Naive thymus-derived CD4-positive, alpha-beta T cell (primary cell): ENCODE data around the gene TM6SF1. TPM values are rescaled to one million over a fixed set of nuclear protein-coding genes. Genes with fewer than 3 reads are reported as not detected.

Source experiments
- ATAC-seq: fragments of 150-1000 bp; cut with Tn5 transposase; 2 replicates; pipeline ENCODE4 v1.10.0; 2021; ENCODE audit warnings: mild to moderate bottlenecking, moderate library complexity
- CTCF ChIA-PET: fragments of 350-600 bp; sonication (Branson Sonifier 250); formaldehyde crosslinking; loops from one replicate; lab custom pipeline; 2021; ENCODE audit warnings: antibody characterized with exemption; lab: Charles Lee
- POLR2A ChIA-PET: fragments of 350-600 bp; sonication (Branson Sonifier 250); formaldehyde crosslinking; loops from one replicate; lab custom pipeline; 2021; ENCODE audit warnings: antibody characterized with exemption, inconsistent platforms; lab: Charles Lee
- DNase-seq, 9 donors: peaks; one replicate each; pipeline versions ENCODE4 v3.0.0 to v3.0.0-alpha.2; 2020 to 2022; ENCODE audit warnings: mixed read lengths in 1 of 9
- H3K27ac ChIP-seq: one replicate; pipeline ENCODE4 v1.7.0; 2013; ENCODE audit warnings: mild to moderate bottlenecking, low read depth, low read length, moderate library complexity
- H3K27me3 ChIP-seq, 2 donors: one replicate each; pipeline ENCODE4 v1.7.0; 2013; ENCODE audit warnings: low read length in 2 of 2, mild to moderate bottlenecking in 2 of 2, moderate library complexity in 2 of 2; ENCODE audit not compliant: control insufficient read depth in 2 of 2, insufficient read depth in 2 of 2
- H3K36me3 ChIP-seq, 3 experiments: 1 replicate in 2 of 3; 2 replicates in 1 of 3; pipeline ENCODE4 v1.7.0; 2013; ENCODE audit warnings: low read length in 3 of 3, mild to moderate bottlenecking in 3 of 3, moderate library complexity in 1 of 3; ENCODE audit not compliant: insufficient read depth in 3 of 3, control insufficient read depth in 2 of 3
- H3K4me1 ChIP-seq, 2 donors: one replicate each; pipeline ENCODE4 v1.7.0; 2013; ENCODE audit warnings: low read length in 2 of 2, mild to moderate bottlenecking in 2 of 2, moderate library complexity in 1 of 2; ENCODE audit not compliant: control insufficient read depth in 2 of 2, insufficient read depth in 2 of 2
- H3K4me3 ChIP-seq: 2 replicates; pipeline ENCODE4 v1.7.0; 2013; ENCODE audit warnings: mild to moderate bottlenecking, low read length
- H3K9me3 ChIP-seq, 3 experiments: 1 replicate in 2 of 3; 2 replicates in 1 of 3; pipeline ENCODE4 v1.7.0; 2013; ENCODE audit warnings: low read length in 3 of 3; ENCODE audit not compliant: control insufficient read depth in 2 of 3
- H3K27ac Mint-ChIP-seq, 9 donors: one replicate each; pipeline ENCODE4 v1.8.0; 2020 to 2022; ENCODE audit warnings: mixed read lengths in 9 of 9, mild to moderate bottlenecking in 8 of 9, moderate library complexity in 5 of 9, inconsistent platforms in 2 of 9
- H3K27me3 Mint-ChIP-seq, 5 donors: one replicate each; pipeline ENCODE4 v1.8.0; 2021 to 2022; ENCODE audit warnings: mixed read lengths in 5 of 5, mild to moderate bottlenecking in 1 of 5
- H3K36me3 Mint-ChIP-seq, 5 donors: one replicate each; pipeline ENCODE4 v1.8.0; 2020 to 2022; ENCODE audit warnings: mixed read lengths in 5 of 5, mild to moderate bottlenecking in 3 of 5, inconsistent platforms in 1 of 5
- H3K4me1 Mint-ChIP-seq, 7 donors: one replicate each; pipeline ENCODE4 v1.8.0; 2020 to 2022; ENCODE audit warnings: mixed read lengths in 7 of 7, mild to moderate bottlenecking in 3 of 7, inconsistent platforms in 1 of 7
- H3K4me3 Mint-ChIP-seq, 10 donors: one replicate each; pipeline ENCODE4 v1.8.0; 2020 to 2022; ENCODE audit warnings: mild to moderate bottlenecking in 10 of 10, mixed read lengths in 10 of 10, moderate library complexity in 6 of 10, inconsistent platforms in 2 of 10
- H3K9me3 Mint-ChIP-seq, 11 donors: one replicate each; pipeline ENCODE4 v1.8.0; 2020 to 2022; ENCODE audit warnings: mixed read lengths in 11 of 11, mild to moderate bottlenecking in 4 of 11, inconsistent platforms in 1 of 11, moderate library complexity in 1 of 11
- intact Hi-C, 2 donors: fragments of 100-400 bp; cut with micrococcal nuclease; formaldehyde crosslinking; loops; one replicate each; pipeline ENCODE4 v1.15.1; 2023
- polyA plus RNA-seq, 2 donors: library from polyadenylated mRNA; unstranded; fragments of 300-500 nt; fragmentation: Illumina TruSeq; gene quantifications; one replicate each; pipeline ENCODE4 v1.2.3, GENCODE V29; 2021
- total RNA-seq, 6 experiments: library from RNA in 5 of 6; stranded (reverse) in 5 of 6; gene quantifications; 1 replicate in 5 of 6; 2 replicates in 1 of 6; pipeline ENCODE4 v1.2.3 and lab custom pipeline; 2021 to 2026

Gene TM6SF1
- total and polyA plus RNA-seq, 7 experiments from 2014 or later, result 0.33 to 10.1 (median 1.0) TPM; not detected in 1

DNA sequence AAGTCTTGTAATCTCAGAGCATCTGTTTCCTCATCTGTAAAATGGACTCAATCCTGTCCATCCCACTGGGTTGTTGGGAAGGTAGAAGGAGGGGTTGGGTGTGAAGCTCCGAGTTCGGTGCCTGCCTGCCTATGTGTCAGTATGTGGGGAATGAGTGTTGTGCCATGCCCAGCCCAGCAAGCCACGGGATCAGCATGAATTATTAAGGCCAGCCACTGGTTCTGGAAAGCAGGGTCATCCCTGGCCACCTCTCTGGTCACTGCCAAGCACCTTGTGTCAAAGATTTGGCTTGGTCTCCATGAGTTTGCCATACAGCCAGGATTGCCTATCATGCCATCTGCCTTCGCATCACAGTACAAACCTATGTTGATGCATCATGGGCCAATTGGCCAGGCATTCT lies 11.5 kb downstream of the TM6SF1 start:
- no peaks in the 10 kb centered on the region for H3K27me3 ChIP-seq
- Mint-ChIP-seq H3K27ac (no peak overlapping the region), H3K4me1 (no peaks in the 10 kb centered on the region), H3K9me3 (no peaks in the 10 kb centered on the region), H3K36me3 (peaks cover 0 to 28% (median 0%) of the 10 kb centered on the region in 5 donors), H3K27me3 (no peaks in the 10 kb centered on the region), H3K4me3 (no peak overlapping the region)
- ChIA-PET CTCF (no interaction called here), POLR2A (no interaction called here)
- no peaks in the 10 kb centered on the region for H3K36me3 ChIP-seq
- H3K9me3 ChIP-seq, result no peaks in the 10 kb centered on the region
- H3K4me3 ChIP-seq, result no peak overlapping the region
- H3K27ac ChIP-seq, result no peak overlapping the region
- intact Hi-C loops, result no loop called here
- no peak for ATAC-seq
- H3K4me1 ChIP-seq, result no peaks in the 10 kb centered on the region
- DNase-seq, result no peak

GRCh38 chr15:83119968-83120581 lies 12.6 kb downstream of the TM6SF1 start:
- ChIA-PET POLR2A (no interaction called here), CTCF (no interaction called here)
- Histone ChIP-seq H3K36me3 (no peaks in the 10 kb centered on the region), H3K27ac (no peak overlapping the region), H3K9me3 (no peaks in the 10 kb centered on the region), H3K27me3 (no peaks in the 10 kb centered on the region), H3K4me3 (no peak overlapping the region), H3K4me1 (no peaks in the 10 kb centered on the region)
- DNase-seq, result no peak
- Mint-ChIP-seq H3K27me3 (no peaks in the 10 kb centered on the region), H3K9me3 (no peaks in the 10 kb centered on the region), H3K36me3 (peaks cover 0 to 29% (median 0%) of the 10 kb centered on the region in 5 donors), H3K4me3 (no peak overlapping the region), H3K27ac (no peak overlapping the region), H3K4me1 (no peaks in the 10 kb centered on the region)
- no peak for ATAC-seq
- intact Hi-C loops, result no loop called here

DNA sequence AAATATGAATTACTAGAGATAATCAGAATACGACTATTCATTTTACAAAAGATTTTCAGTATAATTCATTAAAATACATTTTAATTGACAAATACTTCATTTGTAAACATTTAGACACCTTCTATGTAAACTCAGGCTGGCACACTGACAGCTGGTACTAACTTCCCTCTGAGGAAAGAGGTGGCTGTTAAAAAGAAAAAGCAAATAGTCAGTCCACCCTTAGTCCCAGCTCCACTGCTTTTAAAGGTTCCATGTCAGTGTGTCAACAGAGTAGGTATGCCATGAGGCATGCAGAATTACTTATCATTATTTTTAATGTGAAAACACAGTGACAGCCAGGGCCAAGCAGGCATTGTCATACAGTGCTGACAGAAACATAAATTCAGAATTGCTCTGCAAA lies 16.1 kb downstream of the TM6SF1 start:
- no peak overlapping the region for H3K27ac Mint-ChIP-seq
- H3K9me3 Mint-ChIP-seq, result no peaks in the 10 kb centered on the region
- H3K4me3 Mint-ChIP-seq, result no peak overlapping the region
- Histone ChIP-seq H3K4me3 (no peak overlapping the region), H3K4me1 (no peaks in the 10 kb centered on the region), H3K27ac (no peak overlapping the region), H3K27me3 (no peaks in the 10 kb centered on the region), H3K36me3 (no peaks in the 10 kb centered on the region), H3K9me3 (no peaks in the 10 kb centered on the region)
- ChIA-PET POLR2A (no interaction called here), CTCF (no interaction called here)
- H3K36me3 Mint-ChIP-seq, result peaks cover 0 to 36% (median 0%) of the 10 kb centered on the region in 5 donors
- DNase-seq (no peak), ATAC-seq (no peak)
- H3K4me1 Mint-ChIP-seq, result no peaks in the 10 kb centered on the region
- intact Hi-C loops, result no loop called here
- no peaks in the 10 kb centered on the region for H3K27me3 Mint-ChIP-seq

DNA sequence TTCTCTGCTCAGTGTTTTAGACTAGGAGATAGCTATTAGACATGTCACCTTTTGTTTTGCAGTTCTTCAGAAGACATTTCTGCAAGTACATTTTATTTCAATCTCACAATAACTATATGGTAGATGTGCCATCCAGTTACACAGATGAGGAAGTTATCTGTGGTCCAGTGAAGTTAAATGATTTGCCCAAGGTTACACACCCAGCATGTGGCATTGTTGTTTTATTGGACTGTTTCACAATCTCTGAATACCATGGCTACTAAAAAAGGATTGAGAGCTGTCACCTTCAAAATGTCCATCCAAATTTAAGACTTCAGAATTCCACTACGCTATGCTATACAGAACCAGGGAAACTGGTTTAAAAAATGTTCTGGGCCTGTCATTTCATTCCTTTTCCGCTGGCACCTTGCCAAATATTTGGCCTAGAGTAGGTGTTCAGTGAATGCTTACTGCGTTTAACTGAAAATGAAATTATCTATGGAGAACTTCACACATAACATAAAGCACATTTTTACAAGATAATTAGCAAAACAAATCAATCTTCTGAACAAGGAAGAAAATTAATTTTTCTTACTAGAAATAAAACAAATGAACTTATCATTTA lies 20.2 kb downstream of the TM6SF1 start:
- ChIA-PET CTCF (no interaction called here), POLR2A (no interaction called here)
- no peaks in the 10 kb centered on the region for H3K4me1 ChIP-seq
- no peaks in the 10 kb centered on the region for H3K9me3 Mint-ChIP-seq
- H3K27ac ChIP-seq, result no peak overlapping the region
- H3K27me3 ChIP-seq, result no peaks in the 10 kb centered on the region
- peaks cover 0 to 33% (median 0%) of the 10 kb centered on the region in 5 donors for H3K36me3 Mint-ChIP-seq
- H3K36me3 ChIP-seq, result no peaks in the 10 kb centered on the region
- H3K9me3 ChIP-seq, result no peaks in the 10 kb centered on the region
- H3K4me3 Mint-ChIP-seq, result no peak overlapping the region
- H3K27ac Mint-ChIP-seq, result no peak overlapping the region
- no peak overlapping the region for H3K4me3 ChIP-seq
- H3K27me3 Mint-ChIP-seq, result no peaks in the 10 kb centered on the region
- intact Hi-C loops, result no loop called here
- no peak for ATAC-seq
- no peak for DNase-seq
- no peaks in the 10 kb centered on the region for H3K4me1 Mint-ChIP-seq

GRCh38 chr15:83129791-83130190 lies 22.3 kb downstream of the TM6SF1 start:
- POLR2A ChIA-PET, result no interaction called here
- H3K36me3 Mint-ChIP-seq, result peaks cover 0 to 26% (median 0%) of the 10 kb centered on the region in 5 donors

GRCh38 chr15:83132861-83133523 lies 25.5 kb downstream of the TM6SF1 start:
- Mint-ChIP-seq H3K27me3 (no peaks in the 10 kb centered on the region), H3K36me3 (peaks cover 0 to 16% (median 0%) of the 10 kb centered on the region in 5 donors), H3K4me3 (no peak overlapping the region), H3K9me3 (no peaks in the 10 kb centered on the region), H3K27ac (no peak overlapping the region), H3K4me1 (no peaks in the 10 kb centered on the region)
- DNase-seq (no peak), ATAC-seq (no peak)
- ChIA-PET POLR2A (no interaction called here), CTCF (no interaction called here)
- Histone ChIP-seq H3K27ac (no peak overlapping the region), H3K9me3 (no peaks in the 10 kb centered on the region), H3K4me1 (no peaks in the 10 kb centered on the region), H3K36me3 (no peaks in the 10 kb centered on the region), H3K4me3 (no peak overlapping the region), H3K27me3 (peaks cover 0 to 3% of the 10 kb centered on the region in 2 donors)
- intact Hi-C loops, result loop anchor here in 1 of 2 donors (10.0 kb wide), 1 partner anchor 52 kb away; no protein-coding TSS in a partner anchor

More at GRCh38 chr15:83129791-83130190, 22.3 kb downstream of the TM6SF1 start:
- CTCF ChIA-PET, result no interaction called here
- Histone ChIP-seq H3K36me3 (no peaks in the 10 kb centered on the region), H3K4me1 (no peaks in the 10 kb centered on the region), H3K27me3 (no peaks in the 10 kb centered on the region), H3K27ac (no peak overlapping the region), H3K4me3 (no peak overlapping the region), H3K9me3 (no peaks in the 10 kb centered on the region)
- no peak overlapping the region for H3K27ac Mint-ChIP-seq
- no peak overlapping the region for H3K4me3 Mint-ChIP-seq
- DNase-seq (no peak), ATAC-seq (no peak)
- intact Hi-C loops, result loop anchor here in 1 of 2 donors (10.0 kb wide), 1 partner anchor 55 kb away; no protein-coding TSS in a partner anchor
- H3K27me3 Mint-ChIP-seq, result no peaks in the 10 kb centered on the region
- H3K9me3 Mint-ChIP-seq, result no peaks in the 10 kb centered on the region
- no peaks in the 10 kb centered on the region for H3K4me1 Mint-ChIP-seq
